NCI-H1105 treated with DMSO at 0.1 percent for 48 hours (cell line): Measurements from ENCODE around the gene STK39.
"Not testable (repeated sequence)": the region's sequence is repeated elsewhere in the genome, so short reads cannot be mapped to it uniquely, and the experiment has no call there.

Source experiments
- DNase-seq: peaks from one replicate; lab custom pipeline; 2025; lab: John Stamatoyannopoulos, UW

Gene STK39

DNA sequence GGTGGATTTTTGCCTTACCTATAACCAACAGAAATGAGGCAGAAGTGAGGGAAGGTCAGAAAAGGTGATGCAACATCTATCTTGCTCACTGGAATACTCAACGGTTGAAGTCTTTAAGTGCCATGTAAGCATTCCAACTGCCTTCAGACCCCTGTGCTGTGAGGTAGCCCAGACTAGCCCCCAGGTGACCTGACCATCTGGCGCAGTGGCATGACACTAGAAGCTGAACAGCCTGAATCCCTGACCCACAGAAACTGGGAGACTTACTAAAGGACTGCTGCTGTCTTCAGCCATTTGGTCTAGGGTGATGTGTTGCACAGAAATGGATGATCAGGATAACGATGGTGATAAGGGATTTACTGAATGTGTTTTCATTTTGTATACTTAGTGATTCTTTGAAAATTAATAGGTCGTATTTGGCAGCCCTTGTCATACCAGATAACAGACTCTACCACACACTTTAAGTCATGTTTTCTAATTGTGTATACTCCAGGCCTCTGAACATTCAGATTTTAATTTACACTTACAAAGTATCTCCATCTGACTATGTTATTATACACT is 161.5 kb downstream of the STK39 start:
- DNase-seq, result no peak

DNA sequence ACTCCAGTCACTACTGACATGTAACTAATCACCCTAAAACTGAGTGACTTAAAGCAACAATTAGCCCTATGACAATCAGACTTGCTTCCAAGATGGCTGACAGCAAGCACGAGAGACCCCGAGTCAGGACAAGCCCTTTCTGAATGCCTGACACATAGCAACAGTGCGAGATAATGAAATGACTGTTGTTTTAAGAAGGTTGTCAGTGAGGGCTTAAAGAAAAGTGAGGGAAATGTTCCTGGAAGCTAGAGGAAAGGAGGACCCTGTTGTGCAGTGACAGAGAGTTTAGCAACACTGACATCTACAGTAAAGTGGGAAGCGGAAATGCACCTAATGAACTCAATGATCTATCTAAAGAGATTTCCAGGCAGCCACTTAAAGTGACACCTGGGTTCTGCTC is 163.1 kb downstream of the STK39 start:
- DNase-seq, result no peak

DNA sequence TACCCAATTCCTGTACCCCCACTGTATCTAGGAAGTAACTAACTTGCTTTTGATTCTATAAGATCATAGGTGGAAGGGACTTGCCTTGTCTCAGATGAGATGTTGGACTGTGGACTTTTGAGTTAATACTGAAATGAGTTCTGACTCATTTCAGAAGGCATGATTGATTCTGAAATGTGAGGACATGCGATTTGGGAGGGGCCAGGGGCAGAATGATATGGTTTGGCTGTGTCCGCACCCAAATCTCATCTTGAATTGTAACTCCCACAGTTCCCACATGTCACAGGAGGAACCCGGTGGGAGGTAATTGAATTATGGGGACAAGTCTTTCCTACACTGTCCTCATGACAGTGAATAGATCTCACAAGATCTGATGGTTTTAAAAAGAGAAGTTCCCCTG is 165.9 kb downstream of the STK39 start:
- DNase-seq, result not testable (repeated sequence)

DNA sequence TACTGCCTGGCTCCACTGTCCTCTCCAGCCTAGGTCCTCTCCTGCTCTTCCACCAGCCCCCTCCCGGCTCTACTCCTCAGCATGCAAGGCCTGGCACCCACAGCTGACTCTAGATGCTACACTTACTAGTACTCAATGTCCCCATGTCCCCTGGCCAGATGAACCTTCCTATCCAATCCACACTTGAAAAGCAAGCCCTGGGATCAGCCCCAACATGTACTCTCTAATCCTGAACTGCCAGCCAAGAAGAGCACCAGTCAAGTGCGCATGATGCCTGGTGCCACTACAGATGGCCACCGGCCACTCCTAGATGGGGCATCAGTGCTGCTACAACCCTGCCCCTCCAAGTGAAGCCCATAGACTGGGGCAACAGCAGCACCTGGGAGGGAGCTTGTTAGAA is 168.2 kb downstream of the STK39 start:
- DNase-seq, result no peak

DNA sequence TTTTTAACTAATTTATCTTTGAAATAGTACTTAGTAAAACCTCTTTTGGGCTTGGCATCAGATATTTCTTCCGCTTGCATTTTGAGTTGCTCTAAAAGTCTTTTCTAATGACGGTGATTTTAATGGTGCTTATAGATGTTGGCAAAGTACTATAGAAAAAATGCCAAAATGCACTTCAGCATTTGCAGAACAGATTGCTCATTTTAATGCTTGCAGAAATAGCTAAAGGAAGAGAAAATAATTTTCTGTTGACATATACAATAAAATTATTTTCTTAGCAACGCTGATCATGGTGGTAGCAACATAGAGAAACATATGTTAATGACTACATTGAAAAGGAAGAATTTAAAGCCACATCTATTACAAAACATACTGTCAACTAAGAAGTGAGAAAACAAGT is 170.7 kb downstream of the STK39 start:
- DNase-seq, result no peak

DNA sequence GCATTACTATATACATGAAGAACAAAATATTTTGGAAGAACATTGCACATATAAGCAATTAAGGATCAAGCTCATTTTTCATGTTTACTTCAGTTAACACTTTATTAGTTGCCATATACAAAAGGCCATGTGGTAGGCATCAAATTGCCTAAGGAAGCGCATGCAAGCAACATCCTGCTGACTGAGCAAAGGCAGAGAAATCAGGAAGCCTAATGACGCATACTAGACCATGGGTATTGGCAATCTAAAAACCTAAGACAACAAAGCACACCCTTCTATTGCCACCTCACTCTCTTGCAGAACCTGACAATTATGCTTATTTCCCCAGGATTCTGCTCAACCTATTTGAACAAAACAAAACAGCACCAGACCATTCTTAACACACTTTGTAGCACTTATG is 171.9 kb downstream of the STK39 start:
- no peak for DNase-seq

DNA sequence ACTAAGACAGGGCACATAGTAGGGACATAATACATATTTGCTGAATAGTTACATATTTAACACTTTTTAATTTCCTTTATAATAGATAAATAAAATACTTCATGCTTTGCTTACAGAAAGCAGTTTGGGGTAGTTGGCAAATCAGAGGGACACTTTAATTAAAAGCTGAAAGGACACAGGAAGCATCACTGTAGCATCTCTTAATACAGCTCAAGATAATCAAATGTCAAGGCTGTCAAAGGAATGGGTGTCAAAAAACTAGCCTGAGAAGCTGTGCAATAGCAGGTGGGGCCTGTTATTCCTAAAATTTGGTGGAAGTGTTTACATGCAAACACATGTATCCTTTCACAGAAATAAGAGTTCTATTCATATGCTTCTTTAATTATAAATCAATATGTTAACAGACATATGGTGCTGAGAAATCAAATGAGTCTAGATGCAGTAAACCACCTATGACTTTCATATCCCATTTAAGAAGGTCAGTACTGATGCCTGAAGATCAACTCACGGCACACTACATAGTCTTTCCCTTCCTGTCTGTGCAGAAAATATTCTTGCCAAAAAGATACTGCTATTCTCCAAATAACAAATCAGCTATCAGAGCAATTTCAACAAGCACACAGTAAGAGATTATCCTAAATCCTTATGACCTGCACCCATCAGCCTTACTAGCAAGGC is 174.6 kb downstream of the STK39 start:
- DNase-seq, result no peak

DNA sequence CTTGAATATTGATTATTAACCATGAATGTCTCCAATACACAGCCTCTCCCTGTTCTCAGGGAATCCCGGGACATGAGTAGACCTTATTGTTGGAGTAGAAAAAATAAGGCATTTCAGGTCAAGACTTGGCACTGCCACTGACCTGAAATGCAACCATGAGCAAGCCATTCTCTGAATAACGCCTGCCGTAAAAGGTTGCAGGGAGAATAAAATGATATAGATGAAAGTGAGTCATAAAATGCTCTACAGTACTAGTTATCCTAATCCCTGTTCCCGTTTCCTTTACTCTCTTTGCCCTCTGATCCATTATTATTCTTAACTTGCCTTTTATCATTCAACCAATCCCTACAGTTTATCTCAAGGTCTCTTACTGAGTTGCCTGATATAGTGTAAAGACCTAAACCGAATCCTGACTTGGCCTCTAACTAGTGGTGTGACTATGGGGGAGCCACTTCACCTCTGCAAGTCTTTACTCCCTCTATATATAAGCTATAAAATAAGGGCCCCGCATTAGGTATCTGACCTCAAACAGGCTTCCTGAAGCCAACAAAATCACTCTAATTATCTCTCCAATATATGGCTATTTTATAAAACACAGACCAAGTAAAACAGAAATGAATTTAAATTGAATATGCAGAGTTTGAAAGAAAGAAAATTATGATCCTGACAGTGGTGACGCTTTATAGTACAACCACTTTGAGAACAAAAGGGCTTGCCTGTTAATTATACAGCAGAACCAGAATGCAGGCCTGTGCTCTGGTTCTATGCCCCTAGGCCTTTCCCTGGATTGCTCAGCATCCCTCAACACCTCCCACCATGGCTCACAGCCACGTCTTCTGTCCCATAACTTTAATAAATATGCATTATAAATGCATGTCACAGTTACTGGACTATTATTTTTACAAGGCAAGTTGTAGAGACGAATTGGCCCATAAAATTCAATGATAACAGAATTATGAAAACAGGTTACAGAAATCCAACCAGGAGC is 183.1 kb downstream of the STK39 start:
- DNase-seq, result no peak

DNA sequence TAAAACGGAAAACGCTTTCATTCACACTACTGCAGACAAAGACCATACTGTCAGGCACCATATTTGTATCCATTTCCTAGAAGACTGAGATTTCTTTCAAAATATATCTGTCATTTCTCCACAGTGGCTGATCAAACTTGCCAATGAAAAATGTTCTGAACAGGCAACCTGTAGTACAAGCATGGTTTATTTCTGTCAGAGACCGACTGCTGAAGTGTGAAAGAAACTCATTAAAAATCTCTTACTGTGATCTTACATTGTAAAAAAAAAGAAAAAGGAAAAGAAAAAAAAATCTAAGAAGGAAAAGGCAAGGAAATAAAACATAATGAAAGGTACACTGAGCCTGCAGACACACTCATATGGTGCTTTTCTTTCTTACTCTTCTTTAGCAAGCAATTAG is 184.5 kb downstream of the STK39 start:
- DNase-seq, result no peak

DNA sequence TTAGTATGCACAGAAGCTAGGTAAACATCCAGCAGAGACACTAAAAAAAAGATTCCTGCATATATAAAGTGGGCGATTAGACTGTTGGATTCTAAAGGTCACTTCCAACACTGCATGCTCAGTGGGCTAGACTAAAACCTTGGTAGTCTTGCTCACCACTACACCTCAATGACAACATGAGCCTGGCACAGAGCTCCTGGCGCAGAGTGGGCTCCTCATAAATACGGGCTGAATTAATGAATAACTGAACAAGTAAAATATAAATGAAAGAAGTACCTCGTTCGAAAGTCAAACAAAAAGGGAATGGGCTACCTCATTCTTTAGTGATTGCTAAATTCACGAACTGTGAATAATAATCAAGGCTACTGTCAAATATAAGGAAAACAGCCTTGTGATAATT is 185.3 kb downstream of the STK39 start:
- no peak for DNase-seq

DNA sequence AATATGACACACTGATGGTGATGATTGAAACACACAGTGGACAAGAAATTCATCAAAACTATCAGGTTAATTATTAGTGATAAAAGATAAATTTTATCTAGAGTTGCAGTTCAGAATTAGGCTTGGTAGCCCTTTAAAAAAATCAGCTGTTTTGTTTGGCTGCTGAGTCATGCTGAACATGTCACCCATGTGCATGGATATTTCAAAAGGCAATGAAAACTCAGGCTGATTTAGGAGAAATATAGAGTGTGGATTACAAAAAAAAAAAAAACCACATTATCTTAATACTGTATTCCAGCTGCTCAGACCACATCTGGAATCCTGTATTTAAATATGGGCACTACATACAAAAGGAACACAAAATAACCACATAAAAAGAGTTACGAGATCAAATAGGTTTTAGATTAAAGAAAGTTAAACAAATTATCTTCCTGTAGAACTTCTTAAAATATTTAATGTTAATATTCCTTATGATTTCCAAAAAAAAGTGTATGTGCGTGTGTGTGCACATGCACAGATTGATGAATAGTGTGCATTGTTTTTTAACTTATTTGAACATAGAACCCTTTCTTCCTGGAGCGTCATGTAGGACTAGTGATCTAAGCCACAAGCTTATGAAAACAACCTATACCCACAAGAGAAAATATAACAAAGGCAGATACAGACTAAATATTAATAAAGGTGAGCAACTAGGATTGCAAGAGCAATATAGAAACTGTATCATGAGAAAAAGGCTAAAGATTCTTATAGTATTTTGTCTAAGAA is 186.2 kb downstream of the STK39 start:
- no peak for DNase-seq

DNA sequence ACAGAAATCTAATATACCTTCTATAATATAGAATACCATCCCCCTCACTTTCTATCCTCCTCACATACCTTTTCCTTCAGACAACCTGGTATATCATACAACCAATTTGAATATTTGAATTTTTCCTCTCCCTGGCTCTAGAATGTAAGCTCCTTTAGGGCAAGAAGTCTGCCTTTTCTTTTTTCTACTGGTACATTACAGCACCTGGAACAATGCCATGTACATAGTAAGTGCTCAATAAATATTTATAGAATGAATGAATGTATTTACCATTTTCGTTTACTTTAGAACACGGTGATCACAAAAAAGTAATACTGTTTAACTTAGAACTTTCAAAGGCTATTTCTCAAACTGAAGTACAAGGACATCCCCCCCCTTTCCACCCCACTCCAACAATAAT is 187.6 kb downstream of the STK39 start:
- no peak for DNase-seq

DNA sequence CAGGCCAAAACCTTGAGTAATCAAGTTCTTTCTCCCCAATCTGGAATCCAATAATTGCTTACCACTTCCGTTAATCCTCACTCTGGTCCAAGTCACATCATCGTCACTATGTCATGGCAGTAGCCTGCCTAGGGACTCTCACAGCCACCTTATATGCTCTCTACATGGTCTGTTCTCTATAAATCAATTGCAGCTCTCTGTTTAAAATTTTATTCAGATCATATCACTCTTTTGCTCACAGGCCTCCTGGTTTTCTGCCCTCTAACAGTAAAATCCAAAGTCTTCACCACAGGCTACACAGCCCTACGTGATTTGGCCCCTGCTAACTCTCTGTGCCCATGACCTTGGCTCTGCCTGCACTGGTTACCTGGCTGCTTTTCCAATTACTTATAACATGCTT is 188.7 kb downstream of the STK39 start:
- no peak for DNase-seq

DNA sequence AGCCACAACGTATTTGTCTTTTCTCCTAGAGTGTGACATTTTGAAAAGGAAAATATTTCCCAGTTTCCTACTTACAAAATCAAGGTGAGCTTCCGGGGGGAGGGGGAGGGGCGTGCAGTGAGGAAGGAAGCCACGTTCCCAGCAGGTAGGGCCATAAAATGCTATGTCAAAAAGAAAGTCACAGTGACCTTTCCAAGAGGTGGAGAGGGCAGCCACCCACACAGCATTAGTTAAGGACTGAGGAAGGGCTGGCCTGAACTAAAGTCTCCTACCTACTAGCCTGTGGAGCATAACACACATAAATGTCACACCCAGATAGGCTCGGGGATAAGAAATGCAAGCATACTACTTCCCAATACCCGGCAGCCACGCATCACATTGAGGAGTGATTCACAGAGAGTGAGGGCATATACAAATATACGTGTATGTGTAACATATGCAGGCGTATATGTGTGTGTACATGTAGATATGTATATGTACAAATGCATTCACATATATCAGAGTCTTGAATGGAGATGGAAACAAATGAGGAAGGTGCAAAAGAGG is 191.1 kb downstream of the STK39 start:
- no peak for DNase-seq

DNA sequence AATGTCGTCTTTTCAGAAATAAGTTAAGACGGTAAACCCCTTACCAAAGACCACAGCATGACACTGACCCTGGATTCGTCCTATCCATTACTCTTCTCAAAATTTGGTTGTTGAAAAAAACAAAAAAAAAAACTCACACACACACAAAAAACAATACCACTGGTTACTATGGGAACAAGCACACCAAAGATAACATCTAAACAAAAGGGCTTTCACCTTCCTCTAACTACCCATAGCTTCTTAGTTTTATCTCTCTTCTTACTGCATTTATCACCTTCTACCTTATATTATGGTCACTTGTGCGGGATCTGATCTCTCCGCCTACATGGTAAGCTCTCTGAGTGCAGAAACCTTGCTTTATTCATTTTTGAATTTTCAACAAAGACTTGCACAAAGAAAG is 192.7 kb downstream of the STK39 start:
- no peak for DNase-seq

DNA sequence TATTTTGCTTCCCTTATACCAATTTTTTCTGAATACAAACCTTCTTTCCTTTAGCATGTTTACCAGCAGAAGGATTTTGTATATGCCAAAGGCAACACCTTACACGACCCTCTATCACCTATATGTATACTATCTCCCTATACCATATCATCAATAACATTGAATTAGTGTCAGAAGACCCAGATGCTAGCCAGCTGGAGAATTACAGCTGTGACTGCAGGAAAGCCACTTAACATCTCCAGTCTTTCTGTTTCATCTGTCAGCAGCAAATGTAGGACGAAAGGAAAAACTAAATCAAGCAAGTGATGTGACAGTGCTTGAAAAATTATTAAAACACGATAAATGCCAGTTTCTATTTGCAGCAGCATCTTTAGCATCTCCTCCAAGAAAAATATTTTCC is 193.7 kb downstream of the STK39 start:
- no peak for DNase-seq

DNA sequence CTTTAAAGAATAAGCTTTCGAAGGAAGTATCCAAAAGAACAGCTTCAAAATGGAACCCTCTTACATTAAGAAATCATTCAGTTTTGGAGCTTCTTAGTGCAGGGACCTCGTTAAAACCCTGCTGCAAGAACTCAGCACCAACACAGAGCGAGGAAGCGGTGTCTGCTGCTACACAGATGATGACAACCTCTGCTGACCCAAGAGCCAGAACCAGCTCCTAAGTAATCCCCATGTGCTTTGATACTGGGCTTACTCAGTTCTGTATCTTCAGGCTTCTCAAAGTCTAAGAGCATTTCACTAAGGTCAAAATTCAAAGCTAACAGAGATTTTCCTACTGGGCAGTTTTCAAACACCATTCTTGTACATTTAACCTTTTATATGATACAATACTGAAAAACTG is 194.6 kb downstream of the STK39 start:
- no peak for DNase-seq

DNA sequence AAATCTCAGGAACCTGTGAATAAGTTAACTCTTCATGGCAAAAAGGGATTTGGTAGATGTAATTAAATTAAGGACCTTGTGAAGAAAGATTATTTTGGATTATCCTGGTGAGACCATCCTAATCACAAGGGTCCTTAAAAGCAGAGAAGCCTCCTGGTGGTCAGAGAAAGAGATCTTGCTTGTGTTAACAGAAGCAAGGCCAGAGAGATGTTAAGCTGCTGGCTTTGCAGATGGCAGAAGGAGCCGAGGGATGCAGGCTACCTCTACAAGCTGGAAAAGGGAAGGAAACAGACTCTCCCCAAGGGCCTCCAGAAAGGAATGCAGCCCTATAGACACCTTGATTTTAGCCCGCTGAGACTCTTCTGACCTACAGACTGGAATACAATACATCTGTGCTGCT is 197.0 kb downstream of the STK39 start:
- no peak for DNase-seq

DNA sequence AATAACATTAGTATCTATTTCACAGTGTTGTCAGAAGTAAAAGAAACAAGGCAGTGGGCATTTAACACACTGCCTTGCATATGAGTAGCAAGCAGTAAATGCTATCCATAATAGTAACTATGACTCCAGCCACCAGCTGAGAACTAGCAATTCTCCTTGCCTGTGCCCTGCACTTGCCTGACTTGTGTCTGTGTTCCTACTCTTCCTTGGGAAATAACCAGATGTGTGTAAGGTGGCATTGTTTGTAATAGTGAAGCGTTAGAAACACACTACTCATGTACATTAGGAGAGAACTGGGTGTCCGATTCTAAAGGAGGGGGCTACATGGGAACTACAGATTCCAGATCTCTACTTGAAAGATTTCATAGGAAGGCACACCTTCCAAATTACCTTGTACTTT is 197.8 kb downstream of the STK39 start:
- DNase-seq, result no peak

DNA sequence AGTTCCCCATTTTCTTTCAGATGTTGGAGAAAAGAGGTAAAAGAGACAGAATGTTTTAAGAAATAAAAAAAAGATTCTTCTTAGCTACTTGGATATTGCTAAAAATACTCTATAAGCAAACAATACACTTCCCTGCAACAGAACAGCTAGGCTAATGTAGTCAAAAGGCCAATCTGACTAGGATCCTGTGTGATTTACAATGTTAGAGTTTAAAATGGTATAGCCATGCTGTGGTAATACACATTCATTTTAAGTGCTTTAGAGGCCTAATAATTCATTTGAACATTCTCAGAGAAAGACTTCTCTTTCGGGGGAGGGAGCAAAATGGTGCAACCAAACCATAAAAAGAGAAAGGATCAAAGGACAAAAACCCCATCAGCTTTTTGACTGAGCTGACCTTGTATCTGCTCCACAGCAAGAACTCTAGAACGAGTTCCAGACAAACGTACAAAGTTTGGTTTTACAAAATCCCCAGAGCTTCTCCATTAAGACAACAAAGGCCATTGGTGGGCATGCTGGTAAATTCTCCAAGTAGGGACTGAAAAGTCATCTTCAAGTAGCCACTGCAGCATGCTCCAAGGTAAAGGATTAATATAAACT is 200.2 kb downstream of the STK39 start:
- DNase-seq, result no peak

DNA sequence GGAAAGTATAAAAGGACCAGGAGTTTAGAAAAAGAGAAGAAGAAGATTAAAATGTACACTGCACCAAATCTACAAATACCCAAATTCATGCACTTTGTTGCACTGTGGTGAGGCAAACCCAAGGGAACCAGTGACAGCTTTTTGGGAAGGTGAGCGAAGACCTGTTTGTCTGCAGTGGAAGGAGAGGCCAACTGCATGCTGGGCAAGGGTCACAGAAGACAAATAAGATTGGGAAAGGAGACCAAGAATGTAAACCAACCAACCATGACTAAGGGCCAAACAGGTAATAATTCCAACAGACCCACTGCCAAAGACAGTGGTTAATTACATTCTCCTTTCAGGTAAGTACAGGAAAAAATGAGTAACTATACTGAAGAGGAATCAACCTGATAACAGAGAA is 202.8 kb downstream of the STK39 start:
- DNase-seq, result no peak

DNA sequence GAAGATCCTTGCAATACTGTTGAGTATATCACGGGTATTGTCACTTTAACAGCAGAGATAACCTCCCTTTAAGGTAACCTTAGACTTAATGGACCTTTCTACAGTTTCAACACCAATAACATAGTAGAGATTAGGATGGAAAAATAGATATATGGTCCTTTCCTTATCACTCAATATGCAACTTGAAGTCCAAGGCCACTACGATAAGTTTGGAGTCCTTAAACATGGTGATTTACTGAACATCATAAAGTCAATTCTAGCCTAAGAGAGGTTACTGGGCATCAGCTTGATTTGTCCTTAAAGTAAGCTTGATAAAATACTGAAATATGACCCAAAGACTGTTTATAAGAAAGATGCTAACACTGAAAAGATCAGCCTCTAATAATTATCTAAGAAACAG is 203.2 kb downstream of the STK39 start:
- DNase-seq, result no peak
